Transverse colon (tissue), 4 donors: ENCODE measurements around the gene B4GALT4. TPM values are rescaled to one million over a fixed set of nuclear protein-coding genes. Genes with fewer than 3 reads are reported as not detected.

Source experiments
- DNase-seq: peaks from one replicate; pipeline ENCODE4 v3.0.0-alpha.2; 2019
- H3K27ac ChIP-seq, 4 donors: fragments of 200-600 bp; sonication (generic); 2 replicates each; pipeline ENCODE4 v1.5.1; 2016 to 2018; ENCODE audit warnings: inconsistent platforms in 4 of 4
- H3K27me3 ChIP-seq: fragments of 200-600 bp; sonication (generic); 2 replicates; pipeline ENCODE4 v1.5.1; 2017; ENCODE audit warnings: inconsistent platforms
- H3K36me3 ChIP-seq, 4 donors: fragments of 200-600 bp; sonication (generic); 2 replicates each; pipeline ENCODE4 v1.5.1; 2017 to 2019; ENCODE audit warnings: inconsistent platforms in 4 of 4
- H3K4me1 ChIP-seq, 4 donors: fragments of 200-600 bp; sonication (generic); 2 replicates each; pipeline ENCODE4 v1.5.1; 2017 to 2020; ENCODE audit warnings: inconsistent platforms in 4 of 4
- H3K4me3 ChIP-seq, 4 donors: fragments of 200-600 bp; sonication (generic); 1 replicate in 1 of 4; 2 replicates in 3 of 4; pipeline versions ENCODE4 v1.5.1 to v1.6.1; 2017 to 2019; ENCODE audit warnings: inconsistent platforms in 4 of 4
- H3K9me3 ChIP-seq, 2 donors: fragments of 200-600 bp; sonication (generic); 2 replicates each; pipeline ENCODE4 v1.5.1; 2017 to 2019; ENCODE audit warnings: inconsistent platforms in 2 of 2
- CTCF ChIP-seq, 5 experiments: fragments of 200-600 bp in 3 of 5; fragments of 450-650 bp in 2 of 5; sonication (generic) in 3 of 5; IDR thresholded peaks; 1 replicate in 2 of 5; 2 replicates in 3 of 5; pipeline ENCODE4 v1.5.1; 2016 to 2017; ENCODE audit warnings: antibody characterized with exemption in 5 of 5, inconsistent platforms in 3 of 5, mild to moderate bottlenecking in 2 of 5, moderate library complexity in 1 of 5
- EP300 ChIP-seq: sonication (generic); formaldehyde crosslinking; IDR thresholded peaks from one replicate; pipeline ENCODE4 v1.6.1; 2017; ENCODE audit warnings: antibody characterized with exemption, low read depth
- POLR2A ChIP-seq: fragments of 450-650 bp; IDR thresholded peaks from one replicate; pipeline ENCODE4 v1.6.1; 2016; ENCODE audit warnings: antibody characterized with exemption, mild to moderate bottlenecking, moderate library complexity
- POLR2AphosphoS5 ChIP-seq, 3 donors: sonication (generic); formaldehyde crosslinking; IDR thresholded peaks; one replicate each; pipeline ENCODE4 v1.6.1; 2016; ENCODE audit warnings: antibody characterized with exemption in 3 of 3
- WGBS, 2 donors: methylation state at CpG; one replicate each; pipeline ENCODE4 v1.1.5; 2018; ENCODE audit warnings: low coverage in 1 of 2; 5-methylcytosine and 5-hydroxymethylcytosine counted together
- in situ Hi-C, 4 donors: fragments of 200-750 bp; cut with MboI; loops; one replicate each; pipeline versions ENCODE4 v1.15.0 to v1.15.1; 2017; ENCODE audit warnings: low sequenced_read_pairs in 3 of 4, low pct_ligation_motif_present in 1 of 4, low pct_unique_long_range_greater_than_20kb in 1 of 4
- intact Hi-C: fragments of 100-400 bp; cut with DNase I; formaldehyde crosslinking; loops from one replicate; pipeline ENCODE4 v1.15.1; 2023; ENCODE audit warnings: low total_unique reads
- total RNA-seq, 4 donors: library from RNA; depleted of rRNA; stranded (reverse); fragments of >200 nt; gene quantifications; one replicate each; pipeline ENCODE4 v1.1.0, GENCODE V29; 2016

The B4GALT4 gene
- total RNA-seq, 4 donors from 2014 or later = 27.7 to 54.2 (median 52.0) TPM

- no peaks in the 10 kb centered on the region for H3K27me3 ChIP-seq
- H3K4me3 ChIP-seq = no peak overlapping the region
- peaks cover 0 to 18% (median 3%) of the 10 kb centered on the region in 4 donors for H3K36me3 ChIP-seq
- in situ Hi-C loops = no loop called here
- no peaks in the 10 kb centered on the region for H3K9me3 ChIP-seq
- intact Hi-C loops = no loop called here
- no peak for DNase-seq
- no peak for TF ChIP-seq POLR2A
- no peak for TF ChIP-seq CTCF (IDR thresholded peaks at IDR 0.05)
- TF ChIP-seq POLR2AphosphoS5 (IDR thresholded peaks at IDR 0.05) = no peak
- no peak for TF ChIP-seq EP300
- H3K27ac ChIP-seq = no peak overlapping the region
- WGBS, 2 donors = 84% methylated on average over 4 of the region's 4 CpGs; no CpG with 5 or more reads in 1 of the 2 donors
- H3K4me1 ChIP-seq = peaks cover 0 to 9% (median 1%) of the 10 kb centered on the region in 4 donors
Measured at GRCh38 chr3:119206611-119207511, 33.8 kb downstream of the B4GALT4 start.

- Histone ChIP-seq H3K9me3 (no peaks in the 10 kb centered on the region), H3K36me3 (peaks cover 0 to 9% (median 3%) of the 10 kb centered on the region in 4 donors), H3K27me3 (no peaks in the 10 kb centered on the region), H3K27ac (no peak overlapping the region), H3K4me3 (no peak overlapping the region), H3K4me1 (peaks cover 0 to 3% (median 1%) of the 10 kb centered on the region in 4 donors)
- DNase-seq = no peak
- intact Hi-C loops = no loop called here
- 73 to 76% methylated on average over 2 to 5 of the region's 5 CpGs for WGBS, 2 donors
- in situ Hi-C loops = no loop called here
- no peak for TF ChIP-seq POLR2A
- no peak for TF ChIP-seq CTCF (IDR thresholded peaks at IDR 0.05)
- TF ChIP-seq POLR2AphosphoS5 (IDR thresholded peaks at IDR 0.05) = no peak
- TF ChIP-seq EP300 = no peak
Measured at GRCh38 chr3:119205685-119206084, 35.0 kb downstream of the B4GALT4 start.

GRCh38 chr3:119205209-119205608 lies 35.5 kb downstream of the B4GALT4 start:
- in situ Hi-C loops (no loop called here), intact Hi-C loops (no loop called here)
- H3K9me3 ChIP-seq = no peaks in the 10 kb centered on the region
- no peak overlapping the region for H3K27ac ChIP-seq
- no peak overlapping the region for H3K4me3 ChIP-seq
- peaks cover 0 to 3% (median 1%) of the 10 kb centered on the region in 4 donors for H3K4me1 ChIP-seq
- TF ChIP-seq CTCF (IDR thresholded peaks at IDR 0.05) = no peak
- TF ChIP-seq POLR2AphosphoS5 (IDR thresholded peaks at IDR 0.05) = peak in 1 of 3 donors; percentile 5
- H3K36me3 ChIP-seq = peaks cover 0 to 4% (median under 1%) of the 10 kb centered on the region in 4 donors
- H3K27me3 ChIP-seq = no peaks in the 10 kb centered on the region
- 49 to 60% methylated on average over 3 to 8 of the region's 8 CpGs for WGBS, 2 donors
- DNase-seq = no peak

- no peaks in the 10 kb centered on the region for H3K4me1 ChIP-seq
- H3K36me3 ChIP-seq = no peaks in the 10 kb centered on the region
- in situ Hi-C loops = no loop called here
- intact Hi-C loops = no loop called here
- WGBS, 2 donors = 80% methylated on average over 1 of the region's 1 CpG
- no peak overlapping the region for H3K4me3 ChIP-seq
- H3K27ac ChIP-seq = no peak overlapping the region
- TF ChIP-seq POLR2A = no peak
- no peak for TF ChIP-seq POLR2AphosphoS5 (IDR thresholded peaks at IDR 0.05)
- no peak for TF ChIP-seq CTCF (IDR thresholded peaks at IDR 0.05)
- TF ChIP-seq EP300 = no peak
- no peak for DNase-seq
- H3K27me3 ChIP-seq = no peaks in the 10 kb centered on the region
- H3K9me3 ChIP-seq = no peaks in the 10 kb centered on the region
Measured at GRCh38 chr3:119195911-119196310, 44.8 kb downstream of the B4GALT4 start.
